CD4-positive, alpha-beta memory T cell (primary cell): Measurements from ENCODE around the gene HPSE2. TPM values are rescaled to one million over a fixed set of nuclear protein-coding genes. Genes with fewer than 3 reads are reported as not detected.
A peak's percentile ranks its signal among the peaks of the same experiment; 100 is the strongest.

Experiments used
- CTCF ChIA-PET: fragments of 350-600 bp; sonication (Branson Sonifier 250); formaldehyde crosslinking; loops from one replicate; lab custom pipeline; 2021; ENCODE audit warnings: inconsistent platforms; ENCODE audit not compliant: partially characterized antibody; lab: Charles Lee
- POLR2A ChIA-PET: fragments of 350-600 bp; sonication (Branson Sonifier 250); formaldehyde crosslinking; loops from one replicate; lab custom pipeline; 2021; ENCODE audit not compliant: partially characterized antibody; lab: Charles Lee
- DNase-seq, 5 donors: peaks; one replicate each; pipeline versions ENCODE4 v3.0.0 to v3.0.0-alpha.2; 2020 to 2022; ENCODE audit warnings: mixed read lengths in 1 of 5
- H3K27ac ChIP-seq: one replicate; pipeline ENCODE4 v1.7.0; 2013; ENCODE audit warnings: low read depth, low read length
- H3K27me3 ChIP-seq: 2 replicates; pipeline ENCODE4 v1.7.0; 2013; ENCODE audit warnings: mild to moderate bottlenecking, low read length, moderate library complexity; ENCODE audit not compliant: insufficient read depth
- H3K36me3 ChIP-seq: 2 replicates; pipeline ENCODE4 v1.7.0; 2013; ENCODE audit warnings: mild to moderate bottlenecking, low read length, moderate library complexity; ENCODE audit not compliant: insufficient read depth
- H3K4me1 ChIP-seq: 2 replicates; pipeline ENCODE4 v1.7.0; 2013; ENCODE audit warnings: mild to moderate bottlenecking, low read length, moderate library complexity; ENCODE audit not compliant: insufficient read depth
- H3K4me3 ChIP-seq, 2 donors: one replicate each; pipeline ENCODE4 v1.7.0; 2013; ENCODE audit warnings: low read length in 2 of 2, mild to moderate bottlenecking in 1 of 2
- H3K9me3 ChIP-seq, 2 donors: one replicate each; pipeline ENCODE4 v1.7.0; 2013; ENCODE audit warnings: low read length in 2 of 2, control low read depth in 1 of 2; ENCODE audit not compliant: control insufficient read depth in 1 of 2
- H3K27ac Mint-ChIP-seq, 7 donors: one replicate each; pipeline ENCODE4 v1.8.0; 2020 to 2021; ENCODE audit warnings: mixed read lengths in 7 of 7, mild to moderate bottlenecking in 6 of 7, inconsistent platforms in 3 of 7, moderate library complexity in 3 of 7
- H3K27me3 Mint-ChIP-seq, 2 donors: one replicate each; pipeline ENCODE4 v1.8.0; 2020 to 2021; ENCODE audit warnings: mixed read lengths in 2 of 2
- H3K36me3 Mint-ChIP-seq, 2 donors: one replicate each; pipeline ENCODE4 v1.8.0; 2020 to 2021; ENCODE audit warnings: mixed read lengths in 2 of 2, inconsistent platforms in 1 of 2, mild to moderate bottlenecking in 1 of 2
- H3K4me1 Mint-ChIP-seq, 4 donors: one replicate each; pipeline ENCODE4 v1.8.0; 2020 to 2021; ENCODE audit warnings: mixed read lengths in 4 of 4, mild to moderate bottlenecking in 1 of 4
- H3K4me3 Mint-ChIP-seq, 8 donors: one replicate each; pipeline ENCODE4 v1.8.0; 2020 to 2021; ENCODE audit warnings: mixed read lengths in 8 of 8, mild to moderate bottlenecking in 7 of 8, moderate library complexity in 6 of 8, inconsistent platforms in 3 of 8
- H3K9me3 Mint-ChIP-seq, 8 donors: one replicate each; pipeline ENCODE4 v1.8.0; 2020 to 2021; ENCODE audit warnings: mixed read lengths in 8 of 8, mild to moderate bottlenecking in 5 of 8, inconsistent platforms in 3 of 8, moderate library complexity in 1 of 8
- intact Hi-C: fragments of 100-400 bp; cut with micrococcal nuclease; formaldehyde crosslinking; loops from one replicate; pipeline ENCODE4 v1.15.1; 2023
- polyA plus RNA-seq, 2 donors: library from polyadenylated mRNA; unstranded; fragments of 300-500 nt; fragmentation: Illumina TruSeq; gene quantifications; one replicate each; pipeline ENCODE4 v1.2.3, GENCODE V29; 2021
- total RNA-seq, 2 experiments: library from RNA; stranded (reverse); gene quantifications; one replicate each; pipeline ENCODE4 v1.2.3, GENCODE V29; 2021

The HPSE2 gene
- total and polyA plus RNA-seq, 4 experiments from 2014 or later: 0.09 to 0.12 TPM; not detected in 2

GRCh38 chr10:98445200-98445812 lies 790.3 kb downstream of the HPSE2 start:
- peak overlapping the region; percentile 37 to 95 (median 90) for H3K27ac Mint-ChIP-seq
- H3K36me3 Mint-ChIP-seq: peaks cover 24 to 46% of the 10 kb centered on the region in 2 donors
- Histone ChIP-seq H3K27ac (peak overlapping the region; percentile 76), H3K4me1 (peaks cover 41% of the 10 kb centered on the region), H3K4me3 (peak overlapping the region; percentile 73 to 84), H3K9me3 (no peaks in the 10 kb centered on the region), H3K36me3 (peaks cover 28% of the 10 kb centered on the region), H3K27me3 (no peaks in the 10 kb centered on the region)
- ChIA-PET POLR2A (interaction anchor here (1.3 to 2.6 kb wide), 4 partner anchors 10 to 22 kb away, joined by 3 to 10 read pairs (median 6); no protein-coding TSS in a partner anchor), CTCF (interaction anchor here (1.4 to 1.8 kb wide), 2 partner anchors 8 to 22 kb away, joined by 4 to 8 read pairs; no protein-coding TSS in a partner anchor)
- H3K9me3 Mint-ChIP-seq: no peaks in the 10 kb centered on the region
- intact Hi-C loops: loop anchor here (5.0 kb wide), 2 partner anchors 308 to 1177 kb away; partner anchors contain the start of gene SLC25A28
- peaks cover 33 to 66% (median 50%) of the 10 kb centered on the region in 4 donors for H3K4me1 Mint-ChIP-seq
- peak overlapping the region; percentile 88 to 95 (median 94) for H3K4me3 Mint-ChIP-seq
- DNase-seq: no peak
- no peaks in the 10 kb centered on the region for H3K27me3 Mint-ChIP-seq

DNA sequence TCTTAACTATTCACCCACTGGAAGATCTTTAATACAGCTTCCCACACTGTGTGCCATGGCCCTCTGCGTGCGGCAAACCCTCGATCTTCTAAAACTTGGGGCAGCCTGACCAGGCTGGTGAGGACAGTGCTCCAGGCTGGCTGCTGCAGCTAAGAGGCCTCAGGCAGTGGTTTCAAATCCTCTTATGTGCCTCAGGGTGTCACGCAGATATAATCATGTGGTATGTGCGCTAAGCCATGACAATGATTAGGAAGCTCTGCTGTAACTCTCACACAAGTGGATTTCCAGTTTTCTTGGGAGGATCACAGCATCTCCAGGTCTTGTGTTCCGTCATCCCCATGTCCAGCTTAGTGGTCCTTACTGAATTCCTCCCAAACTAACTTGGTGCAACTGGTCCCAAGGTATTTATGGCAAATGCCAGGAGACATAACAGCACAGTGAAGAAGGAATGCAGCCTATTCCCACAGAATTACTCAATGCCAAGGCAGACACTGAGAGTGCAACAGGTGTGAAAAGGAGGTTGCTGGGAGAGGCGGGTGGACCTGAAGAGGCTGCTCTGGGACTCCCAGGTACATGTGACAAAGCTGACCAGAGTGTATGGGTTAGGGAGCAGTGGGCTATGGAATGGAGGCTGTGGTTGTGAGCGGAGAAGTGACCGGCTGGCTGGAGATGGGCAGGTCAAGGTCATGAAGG lies 791.2 kb downstream of the HPSE2 start:
- peaks cover 30 to 54% of the 10 kb centered on the region in 2 donors for H3K36me3 Mint-ChIP-seq
- peaks cover 32% of the 10 kb centered on the region for H3K36me3 ChIP-seq
- H3K9me3 Mint-ChIP-seq: no peaks in the 10 kb centered on the region
- peak overlapping the region in 6 of 7 donors; percentile 43 to 95 (median 86) for H3K27ac Mint-ChIP-seq
- H3K27ac ChIP-seq: no peak overlapping the region
- intact Hi-C loops: loop anchor here (5.0 kb wide), 2 partner anchors 307 to 1178 kb away; partner anchors contain the start of gene SLC25A28
- H3K4me1 ChIP-seq: peaks cover 41% of the 10 kb centered on the region
- H3K27me3 ChIP-seq: no peaks in the 10 kb centered on the region
- ChIA-PET POLR2A (interaction anchor here (2.6 kb wide), 1 partner anchor 9 kb away, joined by 8 read pairs; no protein-coding TSS in a partner anchor), CTCF (interaction anchor here (0.6 kb wide), 1 partner anchor 23 kb away, joined by 3 read pairs; no protein-coding TSS in a partner anchor)
- H3K4me3 Mint-ChIP-seq: peak overlapping the region; percentile 6 to 95 (median 92)
- H3K27me3 Mint-ChIP-seq: no peaks in the 10 kb centered on the region
- no peak for DNase-seq
- peaks cover 35 to 70% (median 51%) of the 10 kb centered on the region in 4 donors for H3K4me1 Mint-ChIP-seq
- H3K4me3 ChIP-seq: no peak overlapping the region
- H3K9me3 ChIP-seq: no peaks in the 10 kb centered on the region

DNA sequence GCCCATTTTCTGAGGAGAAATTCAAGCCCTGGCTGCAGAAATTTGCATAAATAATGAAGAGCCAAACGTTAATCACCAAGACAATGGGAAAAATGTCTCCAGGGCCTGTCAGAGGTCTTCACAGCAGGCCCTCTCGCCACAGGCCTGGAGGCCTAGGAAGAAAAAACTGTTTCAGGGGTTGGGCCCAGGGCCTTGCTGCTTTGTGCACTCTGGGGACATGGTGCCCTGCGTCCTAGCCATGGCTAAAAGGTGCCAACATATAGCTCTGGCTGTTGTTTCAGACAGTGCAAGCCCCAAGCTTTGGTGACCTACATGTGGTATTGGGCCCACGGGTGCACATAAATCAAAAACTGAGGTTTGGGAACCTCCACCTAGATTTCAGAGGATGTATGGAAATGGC lies 796.9 kb downstream of the HPSE2 start:
- Histone ChIP-seq H3K36me3 (peaks cover 53% of the 10 kb centered on the region), H3K27me3 (no peaks in the 10 kb centered on the region), H3K4me1 (peaks cover 15% of the 10 kb centered on the region), H3K9me3 (no peaks in the 10 kb centered on the region), H3K4me3 (no peak overlapping the region), H3K27ac (no peak overlapping the region)
- peaks cover 74 to 89% of the 10 kb centered on the region in 2 donors for H3K36me3 Mint-ChIP-seq
- ChIA-PET POLR2A (no interaction called here), CTCF (interaction anchor here (0.7 to 1.0 kb wide), 2 partner anchors 13 to 16 kb away, joined by 3 read pairs; no protein-coding TSS in a partner anchor)
- H3K4me3 Mint-ChIP-seq: no peak overlapping the region
- peak overlapping the region in 1 of 7 donors; percentile 16 for H3K27ac Mint-ChIP-seq
- no peaks in the 10 kb centered on the region for H3K27me3 Mint-ChIP-seq
- no peak for DNase-seq
- peaks cover 21 to 44% (median 29%) of the 10 kb centered on the region in 4 donors for H3K4me1 Mint-ChIP-seq
- intact Hi-C loops: no loop called here
- H3K9me3 Mint-ChIP-seq: peaks cover 0 to 1% (median 0%) of the 10 kb centered on the region in 8 donors

DNA sequence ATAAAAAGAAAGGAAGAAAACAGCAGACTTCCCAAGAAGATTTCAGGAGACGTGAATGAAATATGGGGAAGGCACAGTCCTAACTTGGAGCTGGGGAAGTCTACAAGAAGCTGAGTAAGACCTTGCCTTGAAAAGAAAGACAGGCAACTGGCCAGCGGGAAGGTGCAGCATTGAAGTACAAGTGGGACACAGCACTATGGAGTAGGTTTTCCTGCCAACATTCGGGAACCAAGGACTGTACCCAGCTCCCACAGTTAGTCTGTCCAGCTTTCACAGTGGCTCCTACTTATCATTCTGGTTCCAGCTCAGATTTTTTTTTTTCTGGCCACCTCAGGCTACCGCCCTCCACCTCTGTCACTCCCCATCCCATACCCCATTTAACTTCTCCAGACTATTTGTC lies 798.9 kb downstream of the HPSE2 start:
- CTCF ChIA-PET: interaction anchor here (0.9 to 3.3 kb wide), 5 partner anchors 9 to 70 kb away, joined by 3 to 26 read pairs (median 4); no protein-coding TSS in a partner anchor
- Histone ChIP-seq H3K4me3 (no peak overlapping the region), H3K4me1 (no peaks in the 10 kb centered on the region), H3K9me3 (no peaks in the 10 kb centered on the region), H3K36me3 (peaks cover 47% of the 10 kb centered on the region), H3K27me3 (no peaks in the 10 kb centered on the region), H3K27ac (no peak overlapping the region)
- POLR2A ChIA-PET: interaction anchor here (2.2 kb wide), 1 partner anchor 9 kb away, joined by 8 read pairs; no protein-coding TSS in a partner anchor
- H3K36me3 Mint-ChIP-seq: peaks cover 81 to 89% of the 10 kb centered on the region in 2 donors
- H3K4me3 Mint-ChIP-seq: no peak overlapping the region
- no peak for DNase-seq
- peaks cover 10 to 24% (median 15%) of the 10 kb centered on the region in 4 donors for H3K4me1 Mint-ChIP-seq
- H3K27me3 Mint-ChIP-seq: no peaks in the 10 kb centered on the region
- intact Hi-C loops: no loop called here
- peaks cover 0 to 7% (median 3%) of the 10 kb centered on the region in 8 donors for H3K9me3 Mint-ChIP-seq
- peak overlapping the region in 1 of 7 donors; percentile 50 for H3K27ac Mint-ChIP-seq

- POLR2A ChIA-PET: interaction anchor here (2.2 kb wide), 1 partner anchor 10 kb away, joined by 8 read pairs; no protein-coding TSS in a partner anchor
- intact Hi-C loops: no loop called here
- no peaks in the 10 kb centered on the region for H3K27me3 ChIP-seq
- DNase-seq: no peak
- H3K4me3 Mint-ChIP-seq: no peak overlapping the region
- H3K4me1 Mint-ChIP-seq: peaks cover 5 to 12% (median 9%) of the 10 kb centered on the region in 4 donors
- no peaks in the 10 kb centered on the region for H3K9me3 ChIP-seq
- peak overlapping the region in 2 of 7 donors; percentile 30 to 70 for H3K27ac Mint-ChIP-seq
- peaks cover 59% of the 10 kb centered on the region for H3K36me3 ChIP-seq
- H3K27me3 Mint-ChIP-seq: no peaks in the 10 kb centered on the region
- peaks cover 0 to 7% (median 3%) of the 10 kb centered on the region in 8 donors for H3K9me3 Mint-ChIP-seq
- H3K27ac ChIP-seq: no peak overlapping the region
- no peaks in the 10 kb centered on the region for H3K4me1 ChIP-seq
- H3K36me3 Mint-ChIP-seq: peaks cover 88 to 91% of the 10 kb centered on the region in 2 donors
- no peak overlapping the region for H3K4me3 ChIP-seq
- CTCF ChIA-PET: interaction anchor here (1.9 to 3.3 kb wide), 2 partner anchors 10 to 32 kb away, joined by 5 to 26 read pairs; no protein-coding TSS in a partner anchor
These were observed 800.5 kb downstream of the HPSE2 start for GRCh38 chr10:98435178-98435577.

DNA sequence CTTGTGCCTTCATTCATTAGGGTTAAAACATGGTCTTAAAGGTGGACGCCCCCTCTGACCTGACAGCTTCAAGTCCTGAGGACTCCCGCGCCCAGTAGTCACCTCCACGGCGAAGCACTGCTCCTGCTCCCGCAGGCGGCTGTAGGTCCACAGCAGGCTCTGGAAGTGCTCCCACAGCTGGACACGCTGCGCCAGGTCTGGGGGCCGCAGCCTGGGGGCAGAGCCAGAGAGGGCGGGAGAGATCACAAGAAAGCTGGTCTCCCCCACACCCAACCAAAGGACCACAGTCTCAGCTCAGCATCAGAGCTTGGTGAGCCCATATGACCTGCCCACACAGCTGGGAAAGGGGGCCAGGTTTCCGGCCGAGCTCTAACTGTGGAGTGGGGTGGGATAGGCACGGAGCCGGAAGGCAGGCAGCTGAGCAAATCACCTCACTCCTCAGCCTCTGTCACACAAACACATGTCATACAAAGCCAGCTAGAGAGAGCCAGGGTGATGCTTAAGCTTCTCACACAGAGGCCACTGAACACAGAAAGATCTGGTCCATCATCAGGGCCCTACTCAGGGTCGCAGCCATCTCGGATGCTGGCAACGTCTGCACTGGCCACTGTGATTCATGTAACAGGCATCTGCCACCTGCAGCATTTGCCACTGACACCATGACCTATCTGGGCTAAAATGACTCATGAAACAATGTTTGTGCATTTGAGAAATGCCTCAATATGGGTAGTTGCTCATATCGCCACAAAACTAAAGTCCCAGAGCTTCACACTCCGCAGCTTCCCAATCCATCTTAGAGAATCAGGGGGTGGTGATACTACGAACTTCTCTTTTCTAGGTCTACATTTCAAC lies 801.5 kb downstream of the HPSE2 start:
- H3K4me3 Mint-ChIP-seq: no peak overlapping the region
- H3K4me1 Mint-ChIP-seq: peaks cover 3 to 7% (median 6%) of the 10 kb centered on the region in 4 donors
- Histone ChIP-seq H3K27ac (no peak overlapping the region), H3K4me3 (no peak overlapping the region), H3K27me3 (no peaks in the 10 kb centered on the region), H3K9me3 (no peaks in the 10 kb centered on the region), H3K4me1 (no peaks in the 10 kb centered on the region), H3K36me3 (peaks cover 63% of the 10 kb centered on the region)
- H3K36me3 Mint-ChIP-seq: peaks cover 78 to 83% of the 10 kb centered on the region in 2 donors
- ChIA-PET POLR2A (no interaction called here), CTCF (interaction anchor here (3.3 kb wide), 1 partner anchor 9 kb away, joined by 26 read pairs; no protein-coding TSS in a partner anchor)
- no peak for DNase-seq
- H3K27ac Mint-ChIP-seq: peak overlapping the region in 1 of 7 donors; percentile 4
- intact Hi-C loops: no loop called here
- H3K27me3 Mint-ChIP-seq: no peaks in the 10 kb centered on the region
- H3K9me3 Mint-ChIP-seq: peaks cover 0 to 7% (median 3%) of the 10 kb centered on the region in 8 donors
